DOHH2 (cell line): ENCODE results near the gene MBTPS1.

ENCODE experiments used
- H3F3A ChIP-seq: fragments of 200-600 bp; sonication (generic), shearing (Covaris generic); 2 replicates; pipeline ENCODE4 v1.6.0; 2016; ENCODE audit warnings: antibody characterized with exemption, mild to moderate bottlenecking; ENCODE audit not compliant: control insufficient read depth, insufficient read depth
- H3K27ac ChIP-seq: fragments of 200-600 bp; sonication (generic); 2 replicates; pipeline ENCODE4 v1.5.1; 2014; ENCODE audit warnings: low read depth, mild to moderate bottlenecking, low read length, moderate library complexity
- H3K27me3 ChIP-seq: fragments of 200-600 bp; sonication (generic); 2 replicates; pipeline ENCODE4 v1.6.1; 2014; ENCODE audit warnings: mild to moderate bottlenecking, low read length, mixed read lengths; ENCODE audit not compliant: control insufficient read depth
- H3K36me3 ChIP-seq: fragments of 200-600 bp; sonication (generic); 2 replicates; pipeline ENCODE4 v1.6.1; 2014; ENCODE audit warnings: mild to moderate bottlenecking, low read length, moderate library complexity, mixed read lengths; ENCODE audit not compliant: control insufficient read depth
- H3K4me1 ChIP-seq: fragments of 200-600 bp; sonication (generic); 2 replicates; pipeline ENCODE4 v1.6.1; 2014; ENCODE audit warnings: mild to moderate bottlenecking, low read length, mixed read lengths; ENCODE audit not compliant: control insufficient read depth
- H3K4me2 ChIP-seq: fragments of 200-600 bp; sonication (generic); 2 replicates; pipeline ENCODE4 v1.6.0; 2014; ENCODE audit warnings: mild to moderate bottlenecking, low read length, moderate library complexity
- H3K4me3 ChIP-seq: fragments of 200-600 bp; sonication (generic); 2 replicates; pipeline ENCODE4 v1.5.1; 2014; ENCODE audit warnings: mild to moderate bottlenecking, low read length, mixed read lengths
- H3K79me2 ChIP-seq: fragments of 200-600 bp; sonication (generic); 2 replicates; pipeline ENCODE4 v1.6.1; 2014; ENCODE audit warnings: mild to moderate bottlenecking, low read length, mixed read lengths; ENCODE audit not compliant: control insufficient read depth
- H3K9me2 ChIP-seq: fragments of 200-600 bp; sonication (generic); replicated peaks from 2 replicates; pipeline ENCODE4 v1.6.1; 2014; ENCODE audit warnings: mild to moderate bottlenecking, low read length, mixed read lengths; ENCODE audit not compliant: control insufficient read depth
- H3K9me3 ChIP-seq: fragments of 200-600 bp; sonication (generic); 2 replicates; pipeline ENCODE4 v1.6.1; 2014; ENCODE audit warnings: antibody characterized with exemption, low read length, mixed read lengths; ENCODE audit not compliant: control insufficient read depth, insufficient read depth
- H4K20me1 ChIP-seq: fragments of 200-600 bp; sonication (generic); 2 replicates; pipeline ENCODE4 v1.6.0; 2014; ENCODE audit warnings: low read depth, mild to moderate bottlenecking, antibody characterized with exemption, low read length, moderate library complexity; ENCODE audit not compliant: control insufficient read depth, insufficient read depth
- EZH2phosphoT487 ChIP-seq: fragments of 200-600 bp; sonication (generic); IDR thresholded peaks from 2 replicates; pipeline ENCODE4 v1.6.1; 2017; ENCODE audit warnings: borderline replicate concordance, mild to moderate bottlenecking, antibody characterized with exemption, low read length, moderate library complexity, mixed read lengths
- TF ChIP-seq, protein P1 (sequence below): fragments of 200-600 bp; sonication (generic); IDR thresholded peaks from one replicate; pipeline ENCODE4 v1.5.1; 2014; ENCODE audit warnings: antibody characterized with exemption, mild to moderate bottlenecking, low read depth, low read length; ENCODE audit not compliant: poor library complexity, severe bottlenecking

MBTPS1 gene

GRCh38 chr16:84084570-84085270 lies 32.0 kb downstream of the MBTPS1 start:
- Histone ChIP-seq H3K79me2 (peaks cover 7% of the 10 kb centered on the region; the same call in 1 of the 2 replicates), H3K9me3 (no peaks in the 10 kb centered on the region), H3K9me2 (no peaks in the 10 kb centered on the region), H3K36me3 (peaks cover 87% of the 10 kb centered on the region), H3K27ac (peak overlapping the region; percentile 85), H3K4me3 (0 out of 2 replicates have a peak overlapping the region, but pooled peaks have one; percentile 3), H3K4me1 (peaks cover 50% of the 10 kb centered on the region), H4K20me1 (no peaks in the 10 kb centered on the region), H3K4me2 (peak overlapping the region; percentile 59), H3F3A (peaks cover 7% of the 10 kb centered on the region; the same call in 1 of the 2 replicates), H3K27me3 (no peaks in the 10 kb centered on the region)
- TF ChIP-seq EZH2phosphoT487 = no peak
- TF ChIP-seq, protein P1, sequence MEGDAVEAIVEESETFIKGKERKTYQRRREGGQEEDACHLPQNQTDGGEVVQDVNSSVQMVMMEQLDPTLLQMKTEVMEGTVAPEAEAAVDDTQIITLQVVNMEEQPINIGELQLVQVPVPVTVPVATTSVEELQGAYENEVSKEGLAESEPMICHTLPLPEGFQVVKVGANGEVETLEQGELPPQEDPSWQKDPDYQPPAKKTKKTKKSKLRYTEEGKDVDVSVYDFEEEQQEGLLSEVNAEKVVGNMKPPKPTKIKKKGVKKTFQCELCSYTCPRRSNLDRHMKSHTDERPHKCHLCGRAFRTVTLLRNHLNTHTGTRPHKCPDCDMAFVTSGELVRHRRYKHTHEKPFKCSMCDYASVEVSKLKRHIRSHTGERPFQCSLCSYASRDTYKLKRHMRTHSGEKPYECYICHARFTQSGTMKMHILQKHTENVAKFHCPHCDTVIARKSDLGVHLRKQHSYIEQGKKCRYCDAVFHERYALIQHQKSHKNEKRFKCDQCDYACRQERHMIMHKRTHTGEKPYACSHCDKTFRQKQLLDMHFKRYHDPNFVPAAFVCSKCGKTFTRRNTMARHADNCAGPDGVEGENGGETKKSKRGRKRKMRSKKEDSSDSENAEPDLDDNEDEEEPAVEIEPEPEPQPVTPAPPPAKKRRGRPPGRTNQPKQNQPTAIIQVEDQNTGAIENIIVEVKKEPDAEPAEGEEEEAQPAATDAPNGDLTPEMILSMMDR = peak; percentile 94

DNA sequence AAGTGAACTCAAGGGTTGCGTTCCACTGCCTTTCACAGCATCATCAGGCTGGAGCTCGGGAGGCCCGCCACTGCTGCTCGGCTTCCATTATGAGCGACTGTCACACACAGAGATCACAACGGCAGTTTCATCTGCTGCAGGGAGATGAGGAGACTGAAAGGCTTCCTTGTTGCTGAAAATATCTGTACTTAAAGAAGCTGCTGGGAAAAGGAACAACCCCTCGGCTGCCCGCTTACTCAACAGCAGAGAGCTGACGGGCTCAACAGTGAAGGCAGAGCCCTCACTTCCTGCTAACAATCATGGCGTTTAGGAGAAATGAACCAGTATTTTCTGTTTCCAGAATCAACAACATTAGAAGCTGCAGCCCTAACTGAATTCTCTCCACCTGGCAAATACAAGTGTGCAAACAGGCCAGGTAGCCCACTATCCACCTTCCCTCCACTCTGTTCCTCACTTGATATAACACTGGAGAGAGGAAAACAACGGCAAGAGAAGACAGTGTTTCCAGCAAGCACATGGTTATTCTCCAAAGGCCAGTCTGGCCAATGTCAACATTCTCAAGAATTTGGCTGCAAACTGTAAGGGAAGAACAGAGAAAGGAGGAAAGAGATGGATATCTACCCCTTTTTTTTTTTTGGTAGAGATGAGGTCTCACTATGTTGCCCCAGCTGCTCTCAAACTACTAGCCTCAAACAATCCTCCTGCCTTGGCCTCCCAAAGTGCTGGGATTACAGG lies 33.7 kb downstream of the MBTPS1 start:
- Histone ChIP-seq H3F3A (peaks cover 7% of the 10 kb centered on the region; the same call in 1 of the 2 replicates), H3K79me2 (peaks cover 11% of the 10 kb centered on the region), H3K9me2 (no peaks in the 10 kb centered on the region), H3K4me1 (peaks cover 35% of the 10 kb centered on the region), H3K27ac (no peak overlapping the region), H3K27me3 (no peaks in the 10 kb centered on the region), H3K9me3 (no peaks in the 10 kb centered on the region), H4K20me1 (no peaks in the 10 kb centered on the region), H3K4me2 (no peak overlapping the region), H3K36me3 (peaks cover 79% of the 10 kb centered on the region), H3K4me3 (no peak overlapping the region)
- TF ChIP-seq EZH2phosphoT487 = no peak
- TF ChIP-seq, protein P1 = no peak

DNA sequence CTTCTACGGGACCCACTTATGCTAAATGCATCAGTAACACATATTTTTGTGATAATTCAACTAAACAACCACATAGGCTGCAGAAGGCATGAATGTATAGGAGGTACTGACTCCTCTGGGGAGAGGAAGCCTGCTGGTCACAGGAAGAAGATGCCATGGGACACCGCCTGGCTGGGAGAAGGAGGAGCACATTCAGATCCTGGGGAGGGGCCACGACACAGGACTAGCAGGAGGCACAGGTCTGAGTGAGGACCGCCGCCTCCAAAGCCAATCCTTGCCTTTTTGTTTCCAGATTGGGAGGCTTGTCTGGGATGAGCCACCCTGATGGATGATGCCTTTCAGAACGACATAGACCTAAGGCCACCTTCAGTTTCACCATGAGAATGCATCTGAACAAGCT lies 34.6 kb downstream of the MBTPS1 start:
- Histone ChIP-seq H3K9me3 (no peaks in the 10 kb centered on the region), H3K36me3 (peaks cover 78% of the 10 kb centered on the region), H3K27ac (no peak overlapping the region), H3F3A (peaks cover 7% of the 10 kb centered on the region; the same call in 1 of the 2 replicates), H4K20me1 (no peaks in the 10 kb centered on the region), H3K4me3 (no peak overlapping the region), H3K79me2 (peaks cover 11% of the 10 kb centered on the region), H3K27me3 (no peaks in the 10 kb centered on the region), H3K4me1 (peaks cover 26% of the 10 kb centered on the region), H3K4me2 (no peak overlapping the region), H3K9me2 (no peaks in the 10 kb centered on the region)
- TF ChIP-seq, protein P1 = no peak
- TF ChIP-seq EZH2phosphoT487 = no peak
